ENCODE results near the gene NOTCH4. TPM values are rescaled to one million over a fixed set of nuclear protein-coding genes. Genes with fewer than 3 reads are reported as not detected.
A peak's percentile ranks its signal among the peaks of the same experiment; 100 is the strongest.
"Not testable (repeated sequence)": the region's sequence is repeated elsewhere in the genome, so short reads cannot be mapped to it uniquely, and the experiment has no call there.

The NOTCH4 gene
- total RNA-seq, 2 experiments from 2014 or later = 0.61 to 0.88 TPM

GRCh38 chr6:32188381-32189068 is 35.3 kb downstream of the NOTCH4 start:
- Mint-ChIP-seq H3K9me3 (ENCODE audit: low read depth) (no peaks in the 10 kb centered on the region), H3K4me3 (peak overlapping the region; percentile 72), H3K36me3 (peaks cover 45% of the 10 kb centered on the region), H3K4me1 (peaks cover 41% of the 10 kb centered on the region), H3K27ac (peak overlapping the region; percentile 75), H3K27me3 (no peaks in the 10 kb centered on the region)
- CTCF ChIA-PET = interaction anchor here (0.8 to 1.1 kb wide), 2 partner anchors 9 to 141 kb away, joined by 3 read pairs; no protein-coding TSS in a partner anchor
- no peak for DNase-seq
- ATAC-seq = no peak

- H3K9me3 Mint-ChIP-seq (ENCODE audit: low read depth); DNase-seq; H3K27me3 Mint-ChIP-seq; ATAC-seq: not testable (repeated sequence)
- H3K4me1 Mint-ChIP-seq = peaks cover 38% of the 10 kb centered on the region
- H3K27ac Mint-ChIP-seq = peak overlapping the region; percentile 79
- CTCF ChIA-PET = interaction anchor here (1.1 kb wide), 1 partner anchor 140 kb away, joined by 3 read pairs; no protein-coding TSS in a partner anchor
- H3K36me3 Mint-ChIP-seq = peaks cover 45% of the 10 kb centered on the region
- H3K4me3 Mint-ChIP-seq = peak overlapping the region; percentile 32
These were observed 36.0 kb downstream of the NOTCH4 start for GRCh38 chr6:32187725-32188380.

GRCh38 chr6:32187009-32187709 is 36.7 kb downstream of the NOTCH4 start:
- DNase-seq (no peak), ATAC-seq (no peak)
- H3K27me3 Mint-ChIP-seq = no peaks in the 10 kb centered on the region
- CTCF ChIA-PET = no interaction called here
- H3K36me3 Mint-ChIP-seq = peaks cover 46% of the 10 kb centered on the region
- peak overlapping the region; percentile 87 for H3K27ac Mint-ChIP-seq
- H3K4me1 Mint-ChIP-seq = peaks cover 37% of the 10 kb centered on the region
- H3K9me3 Mint-ChIP-seq (ENCODE audit: low read depth) = no peaks in the 10 kb centered on the region
- peak overlapping the region; percentile 32 for H3K4me3 Mint-ChIP-seq

GRCh38 chr6:32186151-32186840 is 37.6 kb downstream of the NOTCH4 start:
- H3K27ac Mint-ChIP-seq = peak overlapping the region; percentile 87
- CTCF ChIA-PET; ATAC-seq; H3K27me3 Mint-ChIP-seq; H3K4me3 Mint-ChIP-seq; H3K9me3 Mint-ChIP-seq (ENCODE audit: low read depth); DNase-seq: not testable (repeated sequence)
- H3K4me1 Mint-ChIP-seq = peaks cover 40% of the 10 kb centered on the region
- H3K36me3 Mint-ChIP-seq = peaks cover 43% of the 10 kb centered on the region

GRCh38 chr6:32185681-32186131 is 38.2 kb downstream of the NOTCH4 start:
- Mint-ChIP-seq H3K36me3 (peaks cover 40% of the 10 kb centered on the region), H3K4me1 (peaks cover 41% of the 10 kb centered on the region), H3K27ac (peak overlapping the region; percentile 87)
- H3K4me3 Mint-ChIP-seq; H3K27me3 Mint-ChIP-seq; H3K9me3 Mint-ChIP-seq (ENCODE audit: low read depth): not testable (repeated sequence)
- ATAC-seq (peak; percentile 59), DNase-seq (peak; percentile 78)
- CTCF ChIA-PET = interaction anchor here (1.2 kb wide), 1 partner anchor 10 kb away, joined by 4 read pairs; no protein-coding TSS in a partner anchor

GRCh38 chr6:32184084-32184640 is 39.7 kb downstream of the NOTCH4 start, which contains the start of gene AGER:
TSS of gene AGER (minus strand) at chr6:32184253. CDS start at chr6:32184222, 31 bp downstream.
- no peaks in the 10 kb centered on the region for H3K9me3 Mint-ChIP-seq (ENCODE audit: low read depth)

GRCh38 chr6:32183483-32184083 is 40.3 kb downstream of the NOTCH4 start:
- ATAC-seq = no peak
- no peaks in the 10 kb centered on the region for H3K27me3 Mint-ChIP-seq
- no peaks in the 10 kb centered on the region for H3K9me3 Mint-ChIP-seq (ENCODE audit: low read depth)
- no peak overlapping the region for H3K4me3 Mint-ChIP-seq
- CTCF ChIA-PET = interaction anchor here (1.9 kb wide), 1 partner anchor 9 kb away, joined by 8 read pairs; the partner anchor contains the start of gene GPSM3
- H3K27ac Mint-ChIP-seq = no peak overlapping the region
- H3K4me1 Mint-ChIP-seq = peaks cover 53% of the 10 kb centered on the region
- H3K36me3 Mint-ChIP-seq = peaks cover 39% of the 10 kb centered on the region
- no peak for DNase-seq

More at GRCh38 chr6:32184084-32184640, 39.7 kb downstream of the NOTCH4 start, which contains the start of gene AGER:
- CTCF ChIA-PET = interaction anchor here (1.2 kb wide), 1 partner anchor 11 kb away, joined by 4 read pairs; no protein-coding TSS in a partner anchor
- H3K27me3 Mint-ChIP-seq = no peaks in the 10 kb centered on the region
- H3K27ac Mint-ChIP-seq = no peak within 1 kb of the TSS
- no peak for ATAC-seq
- H3K36me3 Mint-ChIP-seq = peaks cover 41% of the 10 kb centered on the region
- peaks cover 53% of the 10 kb centered on the region for H3K4me1 Mint-ChIP-seq
- H3K4me3 Mint-ChIP-seq = no peak within 1 kb of the TSS
- DNase-seq = no peak

GRCh38 chr6:32183030-32183429 is 40.8 kb downstream of the NOTCH4 start:
- H3K36me3 Mint-ChIP-seq = peaks cover 36% of the 10 kb centered on the region
- CTCF ChIA-PET = interaction anchor here (1.9 kb wide), 1 partner anchor 10 kb away, joined by 8 read pairs; the partner anchor contains the start of gene GPSM3
- ATAC-seq = no peak
- no peak overlapping the region for H3K4me3 Mint-ChIP-seq
- H3K27me3 Mint-ChIP-seq = no peaks in the 10 kb centered on the region
- H3K9me3 Mint-ChIP-seq (ENCODE audit: low read depth) = no peaks in the 10 kb centered on the region
- H3K4me1 Mint-ChIP-seq = peaks cover 49% of the 10 kb centered on the region
- no peak for DNase-seq
- H3K27ac Mint-ChIP-seq = no peak overlapping the region

GRCh38 chr6:32182555-32182981 is 41.3 kb downstream of the NOTCH4 start:
- ATAC-seq (no peak), DNase-seq (no peak)
- Mint-ChIP-seq H3K9me3 (ENCODE audit: low read depth) (no peaks in the 10 kb centered on the region), H3K36me3 (peaks cover 33% of the 10 kb centered on the region), H3K4me3 (no peak overlapping the region), H3K4me1 (peaks cover 44% of the 10 kb centered on the region), H3K27me3 (no peaks in the 10 kb centered on the region), H3K27ac (no peak overlapping the region)
- CTCF ChIA-PET = interaction anchor here (0.7 to 1.9 kb wide), 2 partner anchors 10 to 13 kb away, joined by 3 to 8 read pairs; partner anchors contain the start of gene GPSM3

- DNase-seq (no peak), ATAC-seq (no peak)
- Mint-ChIP-seq H3K27me3 (no peaks in the 10 kb centered on the region), H3K27ac (no peak overlapping the region), H3K4me1 (peaks cover 41% of the 10 kb centered on the region), H3K9me3 (ENCODE audit: low read depth) (no peaks in the 10 kb centered on the region), H3K4me3 (no peak overlapping the region), H3K36me3 (peaks cover 27% of the 10 kb centered on the region)
- CTCF ChIA-PET = interaction anchor here (0.7 to 1.9 kb wide), 3 partner anchors 11 to 14 kb away, joined by 3 to 8 read pairs (median 5); partner anchors contain the start of gene GPSM3
These were observed 41.8 kb downstream of the NOTCH4 start for GRCh38 chr6:32181915-32182529.

- H3K27me3 Mint-ChIP-seq = no peaks in the 10 kb centered on the region
- H3K4me3 Mint-ChIP-seq = no peak overlapping the region
- peaks cover 20% of the 10 kb centered on the region for H3K36me3 Mint-ChIP-seq
- CTCF ChIA-PET = interaction anchor here (1.1 kb wide), 1 partner anchor 14 kb away, joined by 5 read pairs; no protein-coding TSS in a partner anchor
- no peak for ATAC-seq
- no peak overlapping the region for H3K27ac Mint-ChIP-seq
- H3K4me1 Mint-ChIP-seq = peaks cover 41% of the 10 kb centered on the region
- DNase-seq = no peak
- H3K9me3 Mint-ChIP-seq (ENCODE audit: low read depth) = no peaks in the 10 kb centered on the region
These were observed 42.6 kb downstream of the NOTCH4 start for GRCh38 chr6:32181148-32181702.

All from activated CD8-positive, alpha-beta memory T cell treated with anti-CD3 and anti-CD28 coated beads, Interleukin-2, amount 10 ng/mL, durations not matched to agents 7 days and 5 days (primary cell).